GM12892 (cell line): ENCODE measurements around the gene ARHGAP22.

Experiments used
- POLR2A ChIP-seq: IDR thresholded peaks from 2 replicates; pipeline ENCODE4 v1.6.1; 2011; ENCODE audit warnings: low read depth, low read length, control low read depth
- POLR2AphosphoS5 ChIP-seq: IDR thresholded peaks from 2 replicates; pipeline ENCODE4 v1.6.1; 2011; ENCODE audit warnings: low read depth, low read length, control low read depth
- TAF1 ChIP-seq: IDR thresholded peaks from 2 replicates; pipeline ENCODE4 v1.6.1; 2011; ENCODE audit warnings: low read depth, mild to moderate bottlenecking, control low read depth, low read length, borderline replicate concordance

- no peak for TF ChIP-seq POLR2AphosphoS5
- no peak for TF ChIP-seq POLR2A
- no peak for TF ChIP-seq TAF1
Measured at GRCh38 chr10:48445932-48446331, 158.9 kb downstream of the ARHGAP22 start.
